Measurements from ENCODE around the gene AKR1B1. TPM values are rescaled to one million over a fixed set of nuclear protein-coding genes. Genes with fewer than 3 reads are reported as not detected.

AKR1B1 gene
- polyA plus RNA-seq, 1 of the 3 experiments (the other 2 are of a cell fraction), result 216 TPM

DNA sequence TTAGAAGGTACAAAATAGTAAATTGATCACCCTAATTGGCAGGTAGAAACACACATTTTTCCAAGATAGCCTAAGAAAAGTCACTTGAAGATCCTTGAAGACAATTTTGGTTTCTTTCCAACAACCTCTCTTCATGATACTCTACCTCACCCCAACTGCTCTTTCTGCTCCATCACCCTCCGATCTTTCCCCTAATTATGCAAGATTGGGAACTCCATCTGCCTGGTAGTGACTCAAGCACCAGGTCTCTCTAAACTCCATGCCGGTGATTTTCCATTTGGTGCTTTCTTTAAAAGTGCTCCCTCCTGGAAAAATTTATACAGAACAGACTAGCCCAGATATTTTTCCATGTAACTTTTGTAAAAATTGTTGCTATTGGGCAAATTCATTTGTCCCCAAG, 1.1 kb upstream of the AKR1B1 start:
- Histone ChIP-seq H3K9me3 (peaks cover 8% of the 10 kb centered on the region; the same call in 1 of the 2 replicates), H3K9ac (no peak overlapping the region), H3F3A (replicated peaks; ENCODE audit: insufficient read depth) (no peaks in the 10 kb centered on the region), H3K4me3 (ENCODE audit: low read depth in 2 of 2, low read length in 1 of 2) (no peak overlapping the region), H3K27ac (ENCODE audit: low read depth in 2 of 2, low read length in 1 of 2) (no peak overlapping the region), H4K20me1 (ENCODE audit: insufficient read depth) (no peaks in the 10 kb centered on the region), H3K27me3 (ENCODE audit: insufficient read depth) (no peaks in the 10 kb centered on the region), H3K4me2 (no peak overlapping the region), H2AFZ (ENCODE audit: low read depth) (peak overlapping the region; percentile 90; the same call in 1 of the 2 replicates), H3K36me3 (replicated peaks in 1 of 2; ENCODE audit: control insufficient read depth in 1 of 2, insufficient read depth in 2 of 2, low read length in 1 of 2) (peaks cover 3 to 13% of the 10 kb centered on the region in 2 experiments), H3K79me2 (ENCODE audit: insufficient read depth) (peaks cover 27% of the 10 kb centered on the region), H3K9me2 (no peaks in the 10 kb centered on the region), H3K4me1 (ENCODE audit: control insufficient read depth in 1 of 2, insufficient read depth in 2 of 2, low read depth in 1 of 2, low read length in 1 of 2) (peaks cover 5 to 11% of the 10 kb centered on the region in 2 experiments; a peak in 3 of 4 replicates)
- ChIA-PET CTCF (interaction anchor here (0.8 to 11.0 kb wide), 13 partner anchors 11 to 175 kb away, joined by 3 to 101 read pairs (median 10); no protein-coding TSS in a partner anchor), POLR2A (no interaction called here)
- DNase-seq, result no peak
- TF ChIP-seq, protein P1, sequence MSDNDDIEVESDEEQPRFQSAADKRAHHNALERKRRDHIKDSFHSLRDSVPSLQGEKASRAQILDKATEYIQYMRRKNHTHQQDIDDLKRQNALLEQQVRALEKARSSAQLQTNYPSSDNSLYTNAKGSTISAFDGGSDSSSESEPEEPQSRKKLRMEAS (IDR thresholded peaks at IDR 0.05; ENCODE audit: low read depth), result no peak
- no peak for TF ChIP-seq MEF2A (IDR thresholded peaks at IDR 0.05; ENCODE audit: borderline replicate concordance, low read depth)
- TF ChIP-seq, protein P2, sequence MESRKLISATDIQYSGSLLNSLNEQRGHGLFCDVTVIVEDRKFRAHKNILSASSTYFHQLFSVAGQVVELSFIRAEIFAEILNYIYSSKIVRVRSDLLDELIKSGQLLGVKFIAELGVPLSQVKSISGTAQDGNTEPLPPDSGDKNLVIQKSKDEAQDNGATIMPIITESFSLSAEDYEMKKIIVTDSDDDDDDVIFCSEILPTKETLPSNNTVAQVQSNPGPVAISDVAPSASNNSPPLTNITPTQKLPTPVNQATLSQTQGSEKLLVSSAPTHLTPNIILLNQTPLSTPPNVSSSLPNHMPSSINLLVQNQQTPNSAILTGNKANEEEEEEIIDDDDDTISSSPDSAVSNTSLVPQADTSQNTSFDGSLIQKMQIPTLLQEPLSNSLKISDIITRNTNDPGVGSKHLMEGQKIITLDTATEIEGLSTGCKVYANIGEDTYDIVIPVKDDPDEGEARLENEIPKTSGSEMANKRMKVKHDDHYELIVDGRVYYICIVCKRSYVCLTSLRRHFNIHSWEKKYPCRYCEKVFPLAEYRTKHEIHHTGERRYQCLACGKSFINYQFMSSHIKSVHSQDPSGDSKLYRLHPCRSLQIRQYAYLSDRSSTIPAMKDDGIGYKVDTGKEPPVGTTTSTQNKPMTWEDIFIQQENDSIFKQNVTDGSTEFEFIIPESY (IDR thresholded peaks at IDR 0.05; ENCODE audit: borderline replicate concordance, low read depth), result no peak
- TF ChIP-seq NRF1 (IDR thresholded peaks at IDR 0.05; ENCODE audit: low read depth, low read length), result no peak
- no peak for TF ChIP-seq TCF12 (IDR thresholded peaks at IDR 0.05)
- TF ChIP-seq, protein P3, sequence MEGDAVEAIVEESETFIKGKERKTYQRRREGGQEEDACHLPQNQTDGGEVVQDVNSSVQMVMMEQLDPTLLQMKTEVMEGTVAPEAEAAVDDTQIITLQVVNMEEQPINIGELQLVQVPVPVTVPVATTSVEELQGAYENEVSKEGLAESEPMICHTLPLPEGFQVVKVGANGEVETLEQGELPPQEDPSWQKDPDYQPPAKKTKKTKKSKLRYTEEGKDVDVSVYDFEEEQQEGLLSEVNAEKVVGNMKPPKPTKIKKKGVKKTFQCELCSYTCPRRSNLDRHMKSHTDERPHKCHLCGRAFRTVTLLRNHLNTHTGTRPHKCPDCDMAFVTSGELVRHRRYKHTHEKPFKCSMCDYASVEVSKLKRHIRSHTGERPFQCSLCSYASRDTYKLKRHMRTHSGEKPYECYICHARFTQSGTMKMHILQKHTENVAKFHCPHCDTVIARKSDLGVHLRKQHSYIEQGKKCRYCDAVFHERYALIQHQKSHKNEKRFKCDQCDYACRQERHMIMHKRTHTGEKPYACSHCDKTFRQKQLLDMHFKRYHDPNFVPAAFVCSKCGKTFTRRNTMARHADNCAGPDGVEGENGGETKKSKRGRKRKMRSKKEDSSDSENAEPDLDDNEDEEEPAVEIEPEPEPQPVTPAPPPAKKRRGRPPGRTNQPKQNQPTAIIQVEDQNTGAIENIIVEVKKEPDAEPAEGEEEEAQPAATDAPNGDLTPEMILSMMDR (IDR thresholded peaks at IDR 0.05), result no peak
- TF ChIP-seq POLR2AphosphoS5 (IDR thresholded peaks at IDR 0.05; ENCODE audit: low read depth, low read length), result no peak
- TF ChIP-seq, protein P4, sequence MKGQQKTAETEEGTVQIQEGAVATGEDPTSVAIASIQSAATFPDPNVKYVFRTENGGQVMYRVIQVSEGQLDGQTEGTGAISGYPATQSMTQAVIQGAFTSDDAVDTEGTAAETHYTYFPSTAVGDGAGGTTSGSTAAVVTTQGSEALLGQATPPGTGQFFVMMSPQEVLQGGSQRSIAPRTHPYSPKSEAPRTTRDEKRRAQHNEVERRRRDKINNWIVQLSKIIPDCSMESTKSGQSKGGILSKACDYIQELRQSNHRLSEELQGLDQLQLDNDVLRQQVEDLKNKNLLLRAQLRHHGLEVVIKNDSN (IDR thresholded peaks at IDR 0.05; ENCODE audit: borderline replicate concordance, low read depth), result no peak
- TF ChIP-seq FOXJ3 (CRISPR knock-in tag; IDR thresholded peaks at IDR 0.05), result no peak
- no peak for TF ChIP-seq FOXM1 (IDR thresholded peaks at IDR 0.05; ENCODE audit: low read depth)
- no peak for TF ChIP-seq JUND (IDR thresholded peaks at IDR 0.05)
- TF ChIP-seq, protein P5, sequence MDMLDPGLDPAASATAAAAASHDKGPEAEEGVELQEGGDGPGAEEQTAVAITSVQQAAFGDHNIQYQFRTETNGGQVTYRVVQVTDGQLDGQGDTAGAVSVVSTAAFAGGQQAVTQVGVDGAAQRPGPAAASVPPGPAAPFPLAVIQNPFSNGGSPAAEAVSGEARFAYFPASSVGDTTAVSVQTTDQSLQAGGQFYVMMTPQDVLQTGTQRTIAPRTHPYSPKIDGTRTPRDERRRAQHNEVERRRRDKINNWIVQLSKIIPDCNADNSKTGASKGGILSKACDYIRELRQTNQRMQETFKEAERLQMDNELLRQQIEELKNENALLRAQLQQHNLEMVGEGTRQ (IDR thresholded peaks at IDR 0.05; ENCODE audit: borderline replicate concordance, low read depth, low read length), result no peak
- TF ChIP-seq, protein P6, sequence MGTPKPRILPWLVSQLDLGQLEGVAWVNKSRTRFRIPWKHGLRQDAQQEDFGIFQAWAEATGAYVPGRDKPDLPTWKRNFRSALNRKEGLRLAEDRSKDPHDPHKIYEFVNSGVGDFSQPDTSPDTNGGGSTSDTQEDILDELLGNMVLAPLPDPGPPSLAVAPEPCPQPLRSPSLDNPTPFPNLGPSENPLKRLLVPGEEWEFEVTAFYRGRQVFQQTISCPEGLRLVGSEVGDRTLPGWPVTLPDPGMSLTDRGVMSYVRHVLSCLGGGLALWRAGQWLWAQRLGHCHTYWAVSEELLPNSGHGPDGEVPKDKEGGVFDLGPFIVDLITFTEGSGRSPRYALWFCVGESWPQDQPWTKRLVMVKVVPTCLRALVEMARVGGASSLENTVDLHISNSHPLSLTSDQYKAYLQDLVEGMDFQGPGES (IDR thresholded peaks at IDR 0.05; ENCODE audit: low read depth, low read length), result no peak
- no peak for TF ChIP-seq RAD21 (IDR thresholded peaks at IDR 0.05; ENCODE audit: low read length)
- TF ChIP-seq MXI1 (IDR thresholded peaks at IDR 0.05; ENCODE audit: low read depth, low read length), result no peak
- WGBS (ENCODE audit: low lambda C conversion rate), result 80% methylated on average over 2 of the region's 2 CpGs

Measured in SK-N-SH (cell line).